ENCODE measurements around the gene NAP1L4.

- TF ChIP-seq POLR2A (IDR thresholded peaks at IDR 0.05) (no peak), CTCF (IDR thresholded peaks at IDR 0.05) (no peak)
These were observed 79.1 kb downstream of the NAP1L4 start for GRCh38 chr11:2913019-2913431.

Data from lower leg skin (tissue), 3 donors.